ENCODE measurements around the gene RPS19.

The RPS19 gene

GRCh38 chr19:41879080-41879479 is 19.0 kb downstream of the RPS19 start:
- no peak for DNase-seq (ENCODE audit: low spot score)

GRCh38 chr19:41879670-41880328 is 19.7 kb downstream of the RPS19 start:
- no peak for DNase-seq (ENCODE audit: low spot score)

- DNase-seq (ENCODE audit: low spot score) = no peak
Observed at GRCh38 chr19:41880329-41880708, 20.3 kb downstream of the RPS19 start.

GRCh38 chr19:41882568-41883462 is 22.8 kb downstream of the RPS19 start, which contains the start of gene ARHGEF1:
ARHGEF1 (plus strand) TSS chr19:41883184; CDS start chr19:41888083, 4,899 bp downstream.
- DNase-seq (ENCODE audit: low spot score) = peak; percentile 83

GRCh38 chr19:41883463-41883820 is 23.4 kb downstream of the RPS19 start:
- no peak for DNase-seq (ENCODE audit: low spot score)

- peak; percentile 99 for DNase-seq (ENCODE audit: low spot score)
Observed at GRCh38 chr19:41883821-41884733, 24.0 kb downstream of the RPS19 start.

GRCh38 chr19:41886761-41887710 is 27.0 kb downstream of the RPS19 start:
- DNase-seq (ENCODE audit: low spot score) = no peak

- DNase-seq (ENCODE audit: low spot score) = peak; percentile 77
Observed at GRCh38 chr19:41887711-41888382, 27.8 kb downstream of the RPS19 start.

- no peak for DNase-seq (ENCODE audit: low spot score)
Observed at GRCh38 chr19:41888926-41889325, 28.9 kb downstream of the RPS19 start.

- DNase-seq (ENCODE audit: low spot score) = no peak
Observed at GRCh38 chr19:41889896-41890295, 29.8 kb downstream of the RPS19 start.

GRCh38 chr19:41890936-41891335 is 30.9 kb downstream of the RPS19 start:
- DNase-seq (ENCODE audit: low spot score) = no peak

- DNase-seq (ENCODE audit: low spot score) = no peak
Observed at GRCh38 chr19:41892173-41892902, 32.3 kb downstream of the RPS19 start.

GRCh38 chr19:41893899-41894298 is 33.8 kb downstream of the RPS19 start:
- peak; percentile 56 for DNase-seq (ENCODE audit: low spot score)

- no peak for DNase-seq (ENCODE audit: low spot score)
Observed at GRCh38 chr19:41894350-41894749, 34.3 kb downstream of the RPS19 start.

- peak; percentile 43 for DNase-seq (ENCODE audit: low spot score)
Observed at GRCh38 chr19:41895745-41896580, 35.9 kb downstream of the RPS19 start.

- DNase-seq (ENCODE audit: low spot score) = no peak
Observed at GRCh38 chr19:41896581-41896942, 36.5 kb downstream of the RPS19 start.

GRCh38 chr19:41897181-41897580 is 37.1 kb downstream of the RPS19 start:
- DNase-seq (ENCODE audit: low spot score) = peak; percentile 49

- DNase-seq (ENCODE audit: low spot score) = no peak
Observed at GRCh38 chr19:41897820-41898219, 37.8 kb downstream of the RPS19 start.

- no peak for DNase-seq (ENCODE audit: low spot score)
Observed at GRCh38 chr19:41898235-41898634, 38.2 kb downstream of the RPS19 start.
